ENCODE data around the gene TMCO4.
"Not testable (repeated sequence)": the region's sequence is repeated elsewhere in the genome, so short reads cannot be mapped to it uniquely, and the experiment has no call there.

TMCO4 gene

GRCh38 chr1:19800076-19800804 is 524 bp upstream of the TMCO4 start:
- H3K4me3 ChIP-seq (ENCODE audit: low read length): peak overlapping the region; percentile 48
- TF ChIP-seq, protein P1, sequence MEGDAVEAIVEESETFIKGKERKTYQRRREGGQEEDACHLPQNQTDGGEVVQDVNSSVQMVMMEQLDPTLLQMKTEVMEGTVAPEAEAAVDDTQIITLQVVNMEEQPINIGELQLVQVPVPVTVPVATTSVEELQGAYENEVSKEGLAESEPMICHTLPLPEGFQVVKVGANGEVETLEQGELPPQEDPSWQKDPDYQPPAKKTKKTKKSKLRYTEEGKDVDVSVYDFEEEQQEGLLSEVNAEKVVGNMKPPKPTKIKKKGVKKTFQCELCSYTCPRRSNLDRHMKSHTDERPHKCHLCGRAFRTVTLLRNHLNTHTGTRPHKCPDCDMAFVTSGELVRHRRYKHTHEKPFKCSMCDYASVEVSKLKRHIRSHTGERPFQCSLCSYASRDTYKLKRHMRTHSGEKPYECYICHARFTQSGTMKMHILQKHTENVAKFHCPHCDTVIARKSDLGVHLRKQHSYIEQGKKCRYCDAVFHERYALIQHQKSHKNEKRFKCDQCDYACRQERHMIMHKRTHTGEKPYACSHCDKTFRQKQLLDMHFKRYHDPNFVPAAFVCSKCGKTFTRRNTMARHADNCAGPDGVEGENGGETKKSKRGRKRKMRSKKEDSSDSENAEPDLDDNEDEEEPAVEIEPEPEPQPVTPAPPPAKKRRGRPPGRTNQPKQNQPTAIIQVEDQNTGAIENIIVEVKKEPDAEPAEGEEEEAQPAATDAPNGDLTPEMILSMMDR (conservative IDR thresholded peaks at IDR 0.05; ENCODE audit: low read depth, low read length): no peak
- no peak for DNase-seq (ENCODE audit: low read depth)

- DNase-seq (ENCODE audit: low read depth): no peak
- TF ChIP-seq, protein P1 (conservative IDR thresholded peaks at IDR 0.05; ENCODE audit: low read depth, low read length): no peak
- H3K4me3 ChIP-seq (ENCODE audit: low read length): peak overlapping the region; percentile 48
Measured at GRCh38 chr1:19798486-19799229, 1.1 kb downstream of the TMCO4 start.

DNA sequence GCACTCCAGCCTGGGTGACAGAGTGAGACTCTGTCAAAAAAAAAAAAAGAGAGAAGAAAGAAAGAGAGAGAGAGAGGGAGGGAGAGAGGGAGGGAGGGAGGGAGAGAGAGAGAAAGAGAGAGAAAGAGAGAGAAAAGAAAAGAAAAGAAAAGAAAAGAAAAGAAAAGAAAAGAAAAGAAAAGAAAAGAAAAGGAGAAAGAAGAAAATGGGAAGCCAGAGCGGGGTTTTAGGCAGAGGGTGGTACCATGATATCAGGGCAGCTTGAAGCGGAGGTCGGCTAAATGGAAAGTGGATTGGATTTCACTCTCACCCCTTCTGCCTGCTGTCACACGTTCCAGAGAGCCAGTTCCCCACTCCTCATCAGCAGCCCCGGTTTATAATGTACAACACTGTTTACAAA is 1.9 kb downstream of the TMCO4 start:
- TF ChIP-seq, protein P1 (conservative IDR thresholded peaks at IDR 0.05; ENCODE audit: low read depth, low read length): no peak
- no peak for DNase-seq (ENCODE audit: low read depth)
- H3K4me3 ChIP-seq (ENCODE audit: low read length): no peak overlapping the region

DNA sequence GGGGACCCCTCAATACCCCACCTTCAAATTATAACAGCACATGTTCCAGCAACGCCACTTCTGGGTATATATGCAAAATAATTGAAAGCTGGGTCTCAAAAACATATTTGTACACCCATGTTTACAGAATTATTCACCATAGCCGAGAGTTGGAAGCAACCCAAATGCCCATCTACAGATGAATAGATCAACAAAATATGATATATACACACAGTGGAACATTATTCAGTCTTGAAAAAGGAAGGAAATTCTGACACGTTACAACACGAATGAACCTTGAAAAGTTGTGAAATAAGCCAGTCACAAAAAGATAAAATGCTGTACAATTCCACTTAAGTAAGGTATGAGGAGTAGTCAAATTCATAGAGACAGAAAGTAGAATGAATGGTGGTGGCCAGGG is 5.1 kb downstream of the TMCO4 start:
- DNase-seq (ENCODE audit: low read depth): no peak
- H3K4me3 ChIP-seq (ENCODE audit: low read length): no peak overlapping the region
- TF ChIP-seq, protein P1 (conservative IDR thresholded peaks at IDR 0.05; ENCODE audit: low read depth, low read length): no peak

DNA sequence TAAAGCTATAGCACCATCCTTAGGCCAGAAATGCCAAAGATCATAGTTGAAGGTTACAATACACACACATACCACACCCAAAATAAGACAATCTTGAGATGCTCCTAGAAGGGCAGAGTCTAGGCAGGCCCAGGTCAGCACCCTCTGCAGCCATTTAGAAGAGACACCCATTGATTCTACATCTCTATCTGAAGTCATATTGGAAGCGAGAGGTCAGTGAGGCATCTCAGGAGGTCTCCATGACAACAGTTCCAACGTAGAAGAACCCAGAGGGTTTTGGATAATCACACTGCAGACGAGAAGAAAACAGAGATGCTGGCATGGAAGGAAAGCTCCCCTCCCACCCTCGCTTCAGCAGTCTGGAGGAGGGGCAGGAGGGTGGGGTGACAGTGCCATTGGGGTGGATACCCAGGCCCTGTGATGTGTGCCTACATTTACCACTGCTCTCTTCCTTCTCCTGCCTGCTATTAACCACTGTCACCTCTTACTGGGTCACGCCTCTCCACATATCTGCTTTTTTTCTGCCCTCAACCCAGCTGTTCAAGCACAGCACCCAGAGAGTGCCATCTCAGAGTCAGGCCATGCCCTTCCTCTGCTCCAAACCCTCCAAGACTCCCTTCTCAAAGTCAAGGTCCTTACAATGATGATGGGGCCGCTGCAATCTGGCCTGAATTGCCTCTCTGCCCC is 6.2 kb downstream of the TMCO4 start:
- TF ChIP-seq, protein P1 (conservative IDR thresholded peaks at IDR 0.05; ENCODE audit: low read depth, low read length): no peak
- no peak for DNase-seq (ENCODE audit: low read depth)
- no peak overlapping the region for H3K4me3 ChIP-seq (ENCODE audit: low read length)

- TF ChIP-seq, protein P1 (conservative IDR thresholded peaks at IDR 0.05; ENCODE audit: low read depth, low read length): no peak
- no peak for DNase-seq (ENCODE audit: low read depth)
Measured at GRCh38 chr1:19792237-19793002, 7.3 kb downstream of the TMCO4 start.

DNA sequence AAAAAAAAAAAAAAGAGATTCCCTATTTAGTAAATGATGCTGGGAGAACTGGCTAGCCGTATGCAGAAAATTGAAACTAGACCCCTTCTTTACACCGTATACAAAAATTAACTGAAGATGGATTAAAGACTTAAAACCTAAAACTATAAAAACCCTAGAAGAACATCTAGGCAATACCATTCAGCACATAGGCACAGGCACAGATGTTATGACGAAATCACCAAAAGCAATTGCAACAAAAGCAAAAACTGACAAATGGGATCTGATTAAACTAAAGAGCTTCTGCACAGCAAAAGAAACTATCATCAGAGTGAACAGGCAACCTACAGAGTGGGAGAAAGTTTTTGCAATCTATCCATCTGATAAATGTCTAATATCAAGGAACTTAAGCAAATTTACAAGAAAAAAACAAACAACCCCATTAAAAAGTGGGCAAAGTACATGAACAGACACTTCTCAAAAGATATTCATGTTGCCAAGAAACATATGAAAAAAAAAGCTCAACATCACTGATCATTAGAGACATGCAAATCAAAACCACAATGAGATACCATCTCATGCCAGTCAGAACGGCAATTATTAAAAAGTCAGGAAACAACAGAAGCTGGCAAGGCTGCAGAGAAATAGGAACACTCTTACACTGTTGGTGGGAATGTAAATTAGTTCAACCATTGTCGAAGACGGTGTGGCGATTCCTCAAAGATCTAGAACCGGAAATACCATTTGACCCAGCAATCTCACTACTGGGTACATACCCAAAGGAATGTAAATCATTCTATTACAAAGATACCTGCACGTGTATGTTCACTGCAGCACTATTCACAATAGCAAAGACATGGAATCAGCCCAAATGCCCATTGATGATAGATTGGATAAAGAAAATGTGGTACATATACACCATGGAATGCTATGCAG is 9.4 kb downstream of the TMCO4 start:
- not testable (repeated sequence) for DNase-seq (ENCODE audit: low read depth); H3K4me3 ChIP-seq (ENCODE audit: low read length)

More at GRCh38 chr1:19792237-19793002, 7.3 kb downstream of the TMCO4 start:
- H3K4me3 ChIP-seq (ENCODE audit: low read length): no peak overlapping the region
